Endometrium (tissue), 2 donors: Measurements from ENCODE around the gene ASTN2.

ENCODE experiments used
- FAIRE-seq: peaks from 2 replicates; lab custom pipeline; 2012; peaks lifted over from hg19 to GRCh38; lab: Jason Lieb, UNC
- donor health status: control.
- donor health status: control.

The ASTN2 gene

GRCh38 chr9:116422119-116422979 is 992.5 kb downstream of the ASTN2 start:
- FAIRE-seq = no peak

DNA sequence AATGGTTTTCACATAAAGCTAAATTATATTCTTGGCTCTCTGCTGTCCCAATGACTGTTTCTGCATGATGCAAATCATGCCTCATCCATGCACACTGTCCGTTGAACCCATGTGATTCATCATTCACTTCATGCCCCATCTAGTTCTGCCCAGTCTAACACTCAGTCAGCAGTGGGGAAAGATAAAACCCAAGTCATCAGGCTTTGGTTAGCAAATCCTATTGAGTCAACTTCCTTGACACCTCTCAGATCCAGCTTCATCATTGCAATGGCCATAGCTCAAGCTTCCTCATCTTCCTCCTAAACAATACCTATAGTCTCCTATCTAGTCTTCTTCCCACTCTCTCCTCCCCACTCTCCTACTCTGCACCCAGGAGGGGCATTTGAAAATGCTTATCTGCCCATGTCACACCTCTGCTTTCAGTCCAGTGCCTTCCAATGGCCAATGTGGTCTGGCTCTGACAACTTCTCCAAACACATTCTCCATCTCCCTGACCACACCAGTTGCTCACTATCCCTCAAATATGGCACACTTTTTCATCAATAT is 993.8 kb downstream of the ASTN2 start:
- no peak for FAIRE-seq

DNA sequence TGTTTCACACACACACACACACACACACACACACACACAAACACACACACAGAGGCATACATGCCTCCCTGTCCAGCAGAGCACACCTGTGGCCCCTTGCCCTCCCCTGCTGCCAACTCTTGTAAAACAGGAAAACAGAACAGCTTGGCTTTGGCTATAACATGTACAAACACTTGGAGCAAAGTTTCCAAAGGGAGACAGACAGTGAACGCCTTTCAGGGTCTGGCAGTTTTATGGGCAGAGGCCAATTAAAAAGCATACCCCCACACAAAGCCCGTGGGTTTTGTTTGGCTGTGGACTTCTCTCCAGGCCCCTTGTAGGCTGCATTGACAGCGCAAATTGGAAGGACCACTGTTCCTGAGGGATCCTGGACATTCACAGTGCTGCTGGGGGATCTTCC is 995.7 kb downstream of the ASTN2 start:
- FAIRE-seq = no peak

- FAIRE-seq = no peak
Observed at GRCh38 chr9:116417464-116417863, 997.4 kb downstream of the ASTN2 start.

- FAIRE-seq = no peak
Observed at GRCh38 chr9:116416421-116416820, 998.4 kb downstream of the ASTN2 start.

DNA sequence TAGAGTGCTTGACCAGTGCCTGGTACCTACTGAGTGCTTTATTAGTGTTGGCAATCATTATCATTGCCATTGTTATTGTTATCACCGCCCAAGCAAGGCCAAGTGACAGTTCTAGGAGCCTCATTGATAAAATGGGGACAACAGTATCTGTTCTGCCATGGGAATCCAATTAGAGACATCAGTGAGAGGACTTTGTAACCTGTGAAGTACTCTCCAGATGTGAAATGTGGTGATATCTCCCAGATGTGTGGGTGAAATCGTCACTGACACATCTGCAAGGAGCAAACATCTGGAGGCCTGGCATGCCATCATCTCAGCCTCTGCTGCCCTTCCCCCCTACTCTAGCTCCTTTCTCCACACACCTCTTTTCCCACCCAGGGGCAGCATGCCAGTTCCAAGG is 1000.5 kb downstream of the ASTN2 start:
- no peak for FAIRE-seq

GRCh38 chr9:116411506-116411905 is 1003.4 kb downstream of the ASTN2 start:
- no peak for FAIRE-seq

- no peak for FAIRE-seq
Observed at GRCh38 chr9:116409638-116410037, 1005.2 kb downstream of the ASTN2 start.

- FAIRE-seq = no peak
Observed at GRCh38 chr9:116409129-116409528, 1005.7 kb downstream of the ASTN2 start.

GRCh38 chr9:116406469-116406868 is 1008.4 kb downstream of the ASTN2 start:
- no peak for FAIRE-seq

DNA sequence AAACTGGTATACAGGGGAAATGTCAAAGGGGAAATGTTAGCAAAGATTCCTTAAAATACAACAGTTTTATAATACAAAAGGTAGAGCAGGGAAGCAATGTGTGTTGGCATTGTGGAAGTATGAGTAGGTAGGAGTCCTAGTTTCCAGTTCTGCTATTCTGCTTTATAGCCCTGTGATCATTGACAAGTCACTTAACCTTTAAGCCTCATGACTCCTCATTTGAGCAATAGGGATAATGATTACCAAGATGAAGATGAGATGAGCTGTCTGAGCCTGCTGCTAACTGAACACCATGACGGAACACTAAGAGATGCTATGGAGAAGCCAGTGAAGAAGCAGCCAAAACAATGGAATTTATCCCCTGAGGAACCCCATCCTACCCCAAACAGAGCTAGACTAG is 1009.5 kb downstream of the ASTN2 start:
- no peak for FAIRE-seq

- no peak for FAIRE-seq
Observed at GRCh38 chr9:116404228-116404627, 1010.6 kb downstream of the ASTN2 start.

- no peak for FAIRE-seq
Observed at GRCh38 chr9:116403171-116403570, 1011.7 kb downstream of the ASTN2 start.

GRCh38 chr9:116395699-116396037 is 1019.2 kb downstream of the ASTN2 start:
- FAIRE-seq = no peak

- no peak for FAIRE-seq
Observed at GRCh38 chr9:116394894-116395698, 1019.8 kb downstream of the ASTN2 start.

DNA sequence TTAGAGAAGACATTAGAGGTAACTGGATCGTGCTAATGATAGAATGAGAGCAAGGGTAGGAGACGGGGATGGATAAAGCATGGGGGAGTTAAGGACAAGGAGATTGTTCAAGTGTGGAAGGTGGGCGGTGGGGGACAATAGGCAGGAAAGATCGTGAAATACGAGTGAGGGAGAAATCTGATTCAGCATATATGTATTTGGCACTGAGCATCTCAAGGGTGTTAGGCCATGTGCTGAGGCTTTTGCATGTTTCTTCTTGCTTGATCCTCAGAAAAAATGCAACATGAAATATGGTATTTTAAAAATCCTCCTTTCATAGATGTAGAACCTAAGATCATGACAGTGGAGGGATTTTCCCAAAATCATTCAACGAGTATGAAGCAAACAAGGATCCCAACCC is 1020.8 kb downstream of the ASTN2 start:
- no peak for FAIRE-seq

GRCh38 chr9:116393198-116393597 is 1021.7 kb downstream of the ASTN2 start:
- FAIRE-seq = no peak

- FAIRE-seq = no peak
Observed at GRCh38 chr9:116391306-116391900, 1023.5 kb downstream of the ASTN2 start.

GRCh38 chr9:116390303-116391228 is 1024.3 kb downstream of the ASTN2 start:
- no peak for FAIRE-seq

GRCh38 chr9:116389541-116390302 is 1025.1 kb downstream of the ASTN2 start:
- FAIRE-seq = no peak
